Gastrocnemius medialis (tissue), 4 donors: ENCODE results near the gene KRT83. TPM values are rescaled to one million over a fixed set of nuclear protein-coding genes. Genes with fewer than 3 reads are reported as not detected.

ENCODE experiments used
- ATAC-seq, 2 donors: fragments of 150-250 bp; one replicate each; pipeline ENCODE4 v1.9.1; 2016
- DNase-seq, 2 donors: peaks; one replicate each; pipeline ENCODE4 v3.0.0-alpha.2; 2019
- H3K27ac ChIP-seq, 4 donors: fragments of 200-600 bp; sonication (generic); 1 replicate in 1 of 4; 2 replicates in 3 of 4; pipeline ENCODE4 v1.5.1; 2016 to 2018; ENCODE audit warnings: mild to moderate bottlenecking in 2 of 4, moderate library complexity in 1 of 4
- H3K27me3 ChIP-seq, 3 donors: fragments of 200-600 bp; sonication (generic) in 2 of 3; 1 replicate in 1 of 3; 2 replicates in 2 of 3; pipeline versions ENCODE4 v1.5.1 to v1.6.0; 2016 to 2019; ENCODE audit warnings: mild to moderate bottlenecking in 1 of 3, moderate library complexity in 1 of 3
- H3K36me3 ChIP-seq, 2 donors: fragments of 200-600 bp; sonication (generic) in 1 of 2; one replicate each; pipeline ENCODE4 v1.5.1; 2017 to 2018
- H3K4me1 ChIP-seq, 2 donors: fragments of 200-600 bp; sonication (generic) in 1 of 2; one replicate each; pipeline ENCODE4 v1.5.1; 2016 to 2017; ENCODE audit warnings: mild to moderate bottlenecking in 2 of 2
- H3K4me3 ChIP-seq, 4 donors: fragments of 200-600 bp; sonication (generic) in 3 of 4; 1 replicate in 1 of 4; 2 replicates in 3 of 4; pipeline ENCODE4 v1.5.1; 2016 to 2019; ENCODE audit warnings: mild to moderate bottlenecking in 2 of 4
- H3K9me3 ChIP-seq, 3 donors: fragments of 200-600 bp; sonication (generic) in 2 of 3; 1 replicate in 1 of 3; 2 replicates in 2 of 3; pipeline ENCODE4 v1.5.1; 2016 to 2019
- CTCF ChIP-seq, 5 experiments: fragments of 450-650 bp in 3 of 5; fragments of 200-600 bp in 2 of 5; sonication (generic) in 2 of 5; IDR thresholded peaks in 4 of 5; conservative IDR thresholded peaks in 1 of 5; 1 replicate in 4 of 5; 2 replicates in 1 of 5; pipeline ENCODE4 v1.5.1; 2016 to 2019; ENCODE audit warnings: antibody characterized with exemption in 5 of 5, mild to moderate bottlenecking in 3 of 5, moderate library complexity in 3 of 5
- POLR2A ChIP-seq, 2 donors: fragments of 450-650 bp; IDR thresholded peaks; one replicate each; pipeline ENCODE4 v1.6.1; 2017; ENCODE audit warnings: antibody characterized with exemption in 2 of 2, mild to moderate bottlenecking in 2 of 2, moderate library complexity in 2 of 2
- in situ Hi-C, 4 donors: fragments of 200-750 bp; cut with MboI; loops; one replicate each; pipeline versions ENCODE4 v1.15.0 to v1.8.0; 2017; ENCODE audit warnings: low sequenced_read_pairs in 4 of 4
- intact Hi-C: fragments of 100-400 bp; cut with DNase I; formaldehyde crosslinking; loops from one replicate; pipeline ENCODE4 v1.15.1; 2023; ENCODE audit warnings: low total_unique reads
- total RNA-seq, 4 donors: library from RNA; depleted of rRNA; stranded (reverse); fragments of >200 nt; gene quantifications; one replicate each; pipeline versions ENCODE4 v1.1.0 to v1.2.3, GENCODE V29; 2016

Gene KRT83
- total RNA-seq, 4 donors from 2014 or later = 0.13 TPM; not detected in 3

GRCh38 chr12:52275686-52276085 lies 45.5 kb downstream of the KRT83 start:
- H3K36me3 ChIP-seq = no peaks in the 10 kb centered on the region
- H3K4me1 ChIP-seq = peaks cover 15% of the 10 kb centered on the region in 2 donors
- DNase-seq (no peak), ATAC-seq (no peak)
- H3K27me3 ChIP-seq = no peaks in the 10 kb centered on the region
- H3K9me3 ChIP-seq = no peaks in the 10 kb centered on the region
- no peak overlapping the region for H3K27ac ChIP-seq
- no peak overlapping the region for H3K4me3 ChIP-seq
- intact Hi-C loops (no loop called here), in situ Hi-C loops (loop anchor here in 1 of 4 donors (5.0 kb wide), 1 partner anchor 118 kb away; no protein-coding TSS in a partner anchor)
- TF ChIP-seq CTCF (IDR thresholded peaks at IDR 0.05 in 4 of 5, conservative IDR thresholded peaks at IDR 0.05 in 1 of 5) (no peak), POLR2A (IDR thresholded peaks at IDR 0.05) (no peak)

GRCh38 chr12:52274521-52275120 lies 46.6 kb downstream of the KRT83 start, which contains the start of gene KRT86:
Gene KRT86, plus strand, starts transcription at chr12:52274645. Its CDS starts 27,272 bp downstream, at chr12:52301917.
- H3K27ac ChIP-seq = no peak within 1 kb of the TSS
- in situ Hi-C loops = loop anchor here in 1 of 4 donors (5.0 kb wide), 1 partner anchor 117 kb away; no protein-coding TSS in a partner anchor
- no peaks in the 10 kb centered on the region for H3K9me3 ChIP-seq
- intact Hi-C loops = no loop called here
- no peaks in the 10 kb centered on the region for H3K36me3 ChIP-seq
- no peak for ATAC-seq
- TF ChIP-seq POLR2A (IDR thresholded peaks at IDR 0.05) = no peak
- no peak for TF ChIP-seq CTCF (IDR thresholded peaks at IDR 0.05 in 4 of 5, conservative IDR thresholded peaks at IDR 0.05 in 1 of 5)
- peaks cover 9 to 10% of the 10 kb centered on the region in 2 donors for H3K4me1 ChIP-seq
- DNase-seq = no peak
- H3K27me3 ChIP-seq = no peaks in the 10 kb centered on the region
- H3K4me3 ChIP-seq = no peak within 1 kb of the TSS

- H3K9me3 ChIP-seq = no peaks in the 10 kb centered on the region
- DNase-seq = no peak
- intact Hi-C loops (no loop called here), in situ Hi-C loops (no loop called here)
- TF ChIP-seq POLR2A (IDR thresholded peaks at IDR 0.05) (no peak), CTCF (IDR thresholded peaks at IDR 0.05 in 4 of 5, conservative IDR thresholded peaks at IDR 0.05 in 1 of 5) (no peak)
- H3K27ac ChIP-seq = no peak overlapping the region
- H3K4me3 ChIP-seq = no peak overlapping the region
- no peaks in the 10 kb centered on the region for H3K27me3 ChIP-seq
- ATAC-seq = no peak
- H3K4me1 ChIP-seq = no peaks in the 10 kb centered on the region
- no peaks in the 10 kb centered on the region for H3K36me3 ChIP-seq
These were observed 50.0 kb downstream of the KRT83 start for GRCh38 chr12:52271158-52271557.

GRCh38 chr12:52270541-52271070 lies 50.6 kb downstream of the KRT83 start:
- no peaks in the 10 kb centered on the region for H3K4me1 ChIP-seq
- no peak overlapping the region for H3K4me3 ChIP-seq
- DNase-seq (no peak), ATAC-seq (no peak)
- H3K27ac ChIP-seq = no peak overlapping the region
- no peaks in the 10 kb centered on the region for H3K27me3 ChIP-seq
- H3K36me3 ChIP-seq = no peaks in the 10 kb centered on the region
- intact Hi-C loops = no loop called here
- in situ Hi-C loops = no loop called here
- no peak for TF ChIP-seq CTCF (IDR thresholded peaks at IDR 0.05 in 4 of 5, conservative IDR thresholded peaks at IDR 0.05 in 1 of 5)
- H3K9me3 ChIP-seq = no peaks in the 10 kb centered on the region
